Measurements from ENCODE around the gene HIVEP3. TPM values are rescaled to one million over a fixed set of nuclear protein-coding genes. Genes with fewer than 3 reads are reported as not detected.

HIVEP3 gene
- total RNA-seq, 1 donor from 2014 or later, result 8.9 TPM

DNA sequence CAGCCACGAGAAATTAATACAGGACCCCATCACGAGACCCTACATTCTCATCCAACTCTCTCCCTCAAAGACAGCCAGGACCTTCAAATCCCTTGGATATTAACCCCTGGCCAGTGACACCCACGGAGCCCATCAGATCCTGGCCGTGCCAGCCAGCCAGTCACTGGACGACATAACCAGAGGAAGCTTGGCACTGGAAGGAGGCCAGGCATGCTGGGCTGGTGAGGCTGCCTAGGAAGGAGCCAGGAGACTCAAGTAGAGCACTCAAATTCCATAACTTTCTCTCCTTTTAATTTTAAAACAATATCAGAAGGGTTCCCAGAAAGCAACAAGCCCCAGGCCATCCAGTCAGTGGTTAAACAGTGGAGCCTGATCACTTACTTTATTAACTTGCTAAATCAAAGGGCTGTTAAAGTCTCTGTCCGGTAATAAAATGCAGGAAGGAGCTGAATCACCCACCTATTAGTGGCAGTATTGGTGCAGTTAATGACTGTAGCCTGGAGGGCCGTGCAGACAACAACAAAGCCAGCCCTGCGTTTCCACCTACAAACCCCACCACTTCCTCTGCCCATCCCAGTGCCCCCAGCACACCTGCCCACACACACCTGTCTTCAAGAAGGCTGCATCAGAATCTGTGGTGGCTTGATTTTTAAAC lies 78.0 kb downstream of the HIVEP3 start:
- Histone ChIP-seq H3K27me3 (ENCODE audit: insufficient read depth, low read length) (no peaks in the 10 kb centered on the region), H4K20me1 (ENCODE audit: insufficient read depth, low read length) (no peaks in the 10 kb centered on the region), H3K9ac (ENCODE audit: low read length) (no peak overlapping the region), H3K36me3 (ENCODE audit: insufficient read depth, low read length) (no peaks in the 10 kb centered on the region), H3K4me1 (ENCODE audit: insufficient read depth, low read length) (peaks cover 27% of the 10 kb centered on the region), H3K79me2 (ENCODE audit: insufficient read depth, low read length) (no peaks in the 10 kb centered on the region), H3K4me2 (ENCODE audit: low read length) (no peak overlapping the region), H3K4me3 (ENCODE audit: insufficient read depth, low read depth, low read length) (no peak overlapping the region), H2AFZ (ENCODE audit: low read depth, low read length) (no peak overlapping the region), H3K9me3 (ENCODE audit: insufficient read depth, low read depth, low read length) (no peaks in the 10 kb centered on the region), H3K27ac (ENCODE audit: low read depth, low read length) (no peak overlapping the region)
- FAIRE-seq, result no peak
- no peak for TF ChIP-seq EZH2 (IDR thresholded peaks at IDR 0.05; ENCODE audit: insufficient read depth, low read length)
- TF ChIP-seq, protein P1, sequence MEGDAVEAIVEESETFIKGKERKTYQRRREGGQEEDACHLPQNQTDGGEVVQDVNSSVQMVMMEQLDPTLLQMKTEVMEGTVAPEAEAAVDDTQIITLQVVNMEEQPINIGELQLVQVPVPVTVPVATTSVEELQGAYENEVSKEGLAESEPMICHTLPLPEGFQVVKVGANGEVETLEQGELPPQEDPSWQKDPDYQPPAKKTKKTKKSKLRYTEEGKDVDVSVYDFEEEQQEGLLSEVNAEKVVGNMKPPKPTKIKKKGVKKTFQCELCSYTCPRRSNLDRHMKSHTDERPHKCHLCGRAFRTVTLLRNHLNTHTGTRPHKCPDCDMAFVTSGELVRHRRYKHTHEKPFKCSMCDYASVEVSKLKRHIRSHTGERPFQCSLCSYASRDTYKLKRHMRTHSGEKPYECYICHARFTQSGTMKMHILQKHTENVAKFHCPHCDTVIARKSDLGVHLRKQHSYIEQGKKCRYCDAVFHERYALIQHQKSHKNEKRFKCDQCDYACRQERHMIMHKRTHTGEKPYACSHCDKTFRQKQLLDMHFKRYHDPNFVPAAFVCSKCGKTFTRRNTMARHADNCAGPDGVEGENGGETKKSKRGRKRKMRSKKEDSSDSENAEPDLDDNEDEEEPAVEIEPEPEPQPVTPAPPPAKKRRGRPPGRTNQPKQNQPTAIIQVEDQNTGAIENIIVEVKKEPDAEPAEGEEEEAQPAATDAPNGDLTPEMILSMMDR (IDR thresholded peaks at IDR 0.05; ENCODE audit: insufficient read depth, low read depth, low read length), result no peak
- DNase-seq (ENCODE audit: low read depth), result no peak
- Mint-ChIP-seq H3K9me3 (ENCODE audit: unreplicated experiment) (no peaks in the 10 kb centered on the region), H3K36me3 (ENCODE audit: low read depth, unreplicated experiment) (peaks cover 2% of the 10 kb centered on the region), H3K4me1 (ENCODE audit: low read depth, unreplicated experiment) (peaks cover 23% of the 10 kb centered on the region), H3K27me3 (ENCODE audit: low read depth, unreplicated experiment) (peaks cover 3% of the 10 kb centered on the region), H3K27ac (ENCODE audit: unreplicated experiment) (no peak overlapping the region), H3K4me3 (ENCODE audit: unreplicated experiment) (no peak overlapping the region)

DNA sequence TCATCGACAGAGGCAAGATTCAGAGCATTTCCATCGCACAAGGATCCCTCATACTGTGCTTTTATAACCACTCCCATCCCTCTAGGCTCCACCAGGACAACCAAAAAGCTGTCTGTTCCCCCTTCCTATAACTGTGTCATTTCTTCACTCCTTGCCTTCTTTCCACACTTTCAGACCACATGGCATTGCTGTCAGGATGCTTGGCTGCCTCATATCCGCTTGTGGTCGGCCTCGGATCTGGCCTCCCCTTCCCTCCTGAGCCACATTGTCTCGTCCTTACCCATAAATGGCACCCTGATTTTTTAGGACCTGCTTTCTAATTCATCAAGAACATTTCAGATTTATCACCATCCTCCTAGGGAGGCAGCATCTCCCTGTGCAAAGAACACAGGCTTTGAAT lies 80.5 kb downstream of the HIVEP3 start:
- no peak overlapping the region for H3K27ac Mint-ChIP-seq (ENCODE audit: unreplicated experiment)
- H3K4me1 ChIP-seq (ENCODE audit: insufficient read depth, low read length), result peaks cover 16% of the 10 kb centered on the region
- peaks cover 3% of the 10 kb centered on the region for H3K27me3 Mint-ChIP-seq (ENCODE audit: low read depth, unreplicated experiment)
- H3K4me3 Mint-ChIP-seq (ENCODE audit: unreplicated experiment), result no peak overlapping the region
- no peak overlapping the region for H3K9ac ChIP-seq (ENCODE audit: low read length)
- TF ChIP-seq, protein P1 (IDR thresholded peaks at IDR 0.05; ENCODE audit: insufficient read depth, low read depth, low read length), result no peak
- TF ChIP-seq EZH2 (IDR thresholded peaks at IDR 0.05; ENCODE audit: insufficient read depth, low read length), result no peak
- DNase-seq (ENCODE audit: low read depth) (no peak), FAIRE-seq (no peak)
- no peak overlapping the region for H3K27ac ChIP-seq (ENCODE audit: low read depth, low read length)
- H2AFZ ChIP-seq (ENCODE audit: low read depth, low read length), result no peak overlapping the region
- H3K9me3 Mint-ChIP-seq (ENCODE audit: unreplicated experiment), result no peaks in the 10 kb centered on the region
- H3K36me3 Mint-ChIP-seq (ENCODE audit: low read depth, unreplicated experiment), result peaks cover 2% of the 10 kb centered on the region
- H3K4me2 ChIP-seq (ENCODE audit: low read length), result no peak overlapping the region
- no peaks in the 10 kb centered on the region for H4K20me1 ChIP-seq (ENCODE audit: insufficient read depth, low read length)
- H3K4me1 Mint-ChIP-seq (ENCODE audit: low read depth, unreplicated experiment), result peaks cover 13% of the 10 kb centered on the region
- no peaks in the 10 kb centered on the region for H3K9me3 ChIP-seq (ENCODE audit: insufficient read depth, low read depth, low read length)
- H3K27me3 ChIP-seq (ENCODE audit: insufficient read depth, low read length), result no peaks in the 10 kb centered on the region
- H3K36me3 ChIP-seq (ENCODE audit: insufficient read depth, low read length), result no peaks in the 10 kb centered on the region
- H3K79me2 ChIP-seq (ENCODE audit: insufficient read depth, low read length), result no peaks in the 10 kb centered on the region
- no peak overlapping the region for H3K4me3 ChIP-seq (ENCODE audit: insufficient read depth, low read depth, low read length)

DNA sequence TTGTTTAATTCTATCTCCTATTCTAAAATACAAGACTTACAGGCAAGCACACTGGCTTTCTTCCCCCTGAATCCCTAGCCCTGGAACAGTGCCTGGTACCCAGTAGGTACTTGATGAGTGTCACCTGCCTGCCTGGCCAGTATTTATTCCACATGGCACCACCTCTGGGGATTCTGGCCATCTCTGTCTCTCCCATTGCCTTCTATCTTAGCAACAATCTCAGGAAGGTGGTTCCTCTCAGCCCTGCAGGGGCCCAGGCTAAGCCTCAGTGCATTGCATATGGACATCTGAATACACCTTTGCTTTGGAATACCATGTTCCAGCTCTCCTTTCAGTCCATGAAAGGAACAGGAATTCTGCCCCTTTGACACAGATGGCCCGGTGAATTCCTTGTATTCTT lies 81.0 kb downstream of the HIVEP3 start:
- H3K4me3 Mint-ChIP-seq (ENCODE audit: unreplicated experiment), result no peak overlapping the region
- H3K9me3 Mint-ChIP-seq (ENCODE audit: unreplicated experiment), result no peaks in the 10 kb centered on the region
- Histone ChIP-seq H3K9me3 (ENCODE audit: insufficient read depth, low read depth, low read length) (no peaks in the 10 kb centered on the region), H3K4me1 (ENCODE audit: insufficient read depth, low read length) (peaks cover 10% of the 10 kb centered on the region), H4K20me1 (ENCODE audit: insufficient read depth, low read length) (no peaks in the 10 kb centered on the region), H3K9ac (ENCODE audit: low read length) (no peak overlapping the region), H3K27ac (ENCODE audit: low read depth, low read length) (no peak overlapping the region), H3K79me2 (ENCODE audit: insufficient read depth, low read length) (no peaks in the 10 kb centered on the region), H3K36me3 (ENCODE audit: insufficient read depth, low read length) (no peaks in the 10 kb centered on the region), H3K4me3 (ENCODE audit: insufficient read depth, low read depth, low read length) (no peak overlapping the region), H3K27me3 (ENCODE audit: insufficient read depth, low read length) (no peaks in the 10 kb centered on the region), H2AFZ (ENCODE audit: low read depth, low read length) (no peak overlapping the region), H3K4me2 (ENCODE audit: low read length) (no peak overlapping the region)
- DNase-seq (ENCODE audit: low read depth) (no peak), FAIRE-seq (no peak)
- peaks cover 6% of the 10 kb centered on the region for H3K27me3 Mint-ChIP-seq (ENCODE audit: low read depth, unreplicated experiment)
- no peak for TF ChIP-seq EZH2 (IDR thresholded peaks at IDR 0.05; ENCODE audit: insufficient read depth, low read length)
- TF ChIP-seq, protein P1 (IDR thresholded peaks at IDR 0.05; ENCODE audit: insufficient read depth, low read depth, low read length), result no peak
- H3K4me1 Mint-ChIP-seq (ENCODE audit: low read depth, unreplicated experiment), result peaks cover 7% of the 10 kb centered on the region
- H3K36me3 Mint-ChIP-seq (ENCODE audit: low read depth, unreplicated experiment), result peaks cover 2% of the 10 kb centered on the region
- no peak overlapping the region for H3K27ac Mint-ChIP-seq (ENCODE audit: unreplicated experiment)

Data from astrocyte (in vitro differentiated cells and primary cell).